ENCODE data around the gene XPNPEP3.

Gene XPNPEP3

DNA sequence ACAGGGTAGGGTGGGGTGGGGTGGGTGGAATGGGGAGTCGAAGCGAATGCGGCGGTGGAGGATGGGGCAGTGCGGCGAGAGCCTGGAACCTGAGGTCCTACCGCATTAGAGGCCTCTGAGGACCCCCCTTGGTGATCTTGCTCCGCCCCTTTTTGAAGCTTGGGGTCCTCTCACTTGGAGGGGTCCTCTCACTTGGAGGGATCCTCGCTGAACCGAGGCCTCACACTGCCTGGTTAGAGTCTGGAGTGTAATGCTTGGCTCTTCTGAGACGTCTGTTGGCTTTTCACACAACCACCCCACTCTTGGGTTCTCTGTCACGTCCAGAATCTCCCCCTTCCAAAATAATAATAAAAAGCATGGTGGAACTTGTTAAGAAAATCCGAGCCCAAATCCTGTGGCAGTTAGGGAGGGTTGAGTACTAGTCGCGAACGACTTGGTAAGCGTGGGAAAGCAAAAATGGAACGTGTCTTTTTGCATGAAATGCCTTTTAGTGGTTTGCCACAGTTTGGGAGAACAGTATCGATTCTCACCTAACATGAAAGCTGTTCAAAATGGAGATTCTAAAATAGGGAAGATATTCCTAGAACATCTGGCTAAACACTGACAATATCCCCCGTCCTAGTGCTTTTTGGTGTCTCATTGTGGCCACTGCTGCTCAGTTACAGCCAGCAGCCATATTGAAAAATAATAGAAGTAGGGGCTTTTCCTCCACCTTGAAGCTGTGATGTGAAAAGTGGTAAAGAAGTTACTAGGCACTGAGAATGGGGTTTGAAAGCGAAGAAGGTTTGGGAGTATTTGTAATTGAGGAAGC, 95.1 kb downstream of the XPNPEP3 start:
- DNase-seq: no peak

DNA sequence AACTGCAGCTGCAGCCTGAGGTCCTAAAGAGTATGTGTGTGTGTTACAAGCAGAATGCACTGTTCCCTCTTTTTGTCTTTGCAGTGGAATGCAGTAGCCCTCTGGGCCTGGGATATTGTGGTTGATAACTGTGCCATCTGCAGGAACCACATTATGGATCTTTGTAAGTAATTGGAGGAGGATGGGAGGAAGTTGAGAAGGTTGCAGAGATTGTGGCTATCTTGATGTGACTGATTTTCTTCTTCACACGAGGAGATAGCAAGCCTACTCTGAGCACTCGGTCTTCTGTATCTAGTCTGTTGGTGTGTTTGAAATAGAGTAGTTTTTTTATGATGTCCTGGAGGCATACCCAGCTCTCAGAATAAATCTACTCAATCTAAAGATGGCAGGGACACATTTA, 96.5 kb downstream of the XPNPEP3 start:
- DNase-seq: no peak

GRCh38 chr22:40954113-40954512, 97.2 kb downstream of the XPNPEP3 start:
- no peak for DNase-seq

GRCh38 chr22:40955571-40955970, 98.6 kb downstream of the XPNPEP3 start:
- DNase-seq: no peak

- no peak for DNase-seq
These were observed 100.7 kb downstream of the XPNPEP3 start for GRCh38 chr22:40957601-40958000.

DNA sequence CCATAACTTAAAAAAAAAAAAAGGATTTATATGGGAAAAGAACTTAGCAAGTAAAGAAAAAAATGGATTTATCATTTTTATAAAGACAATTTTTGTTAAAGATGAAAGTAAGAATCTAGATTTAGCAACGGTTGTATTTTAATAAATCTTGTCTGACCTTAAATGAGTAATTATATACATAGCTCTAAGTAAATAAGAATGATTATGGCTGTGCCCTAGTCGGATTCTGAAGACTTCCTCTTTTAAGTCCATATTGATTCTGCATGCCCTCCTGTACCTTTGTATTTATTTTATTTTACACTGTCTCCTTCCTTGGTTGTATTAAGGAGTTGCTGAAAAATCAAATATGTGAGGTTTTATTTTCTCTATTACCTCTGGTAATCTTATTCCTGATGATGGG, 101.4 kb downstream of the XPNPEP3 start:
- DNase-seq: no peak

- DNase-seq: no peak
These were observed 103.2 kb downstream of the XPNPEP3 start for GRCh38 chr22:40960145-40960544.

GRCh38 chr22:40965936-40966725, 109.2 kb downstream of the XPNPEP3 start:
- DNase-seq: no peak

DNA sequence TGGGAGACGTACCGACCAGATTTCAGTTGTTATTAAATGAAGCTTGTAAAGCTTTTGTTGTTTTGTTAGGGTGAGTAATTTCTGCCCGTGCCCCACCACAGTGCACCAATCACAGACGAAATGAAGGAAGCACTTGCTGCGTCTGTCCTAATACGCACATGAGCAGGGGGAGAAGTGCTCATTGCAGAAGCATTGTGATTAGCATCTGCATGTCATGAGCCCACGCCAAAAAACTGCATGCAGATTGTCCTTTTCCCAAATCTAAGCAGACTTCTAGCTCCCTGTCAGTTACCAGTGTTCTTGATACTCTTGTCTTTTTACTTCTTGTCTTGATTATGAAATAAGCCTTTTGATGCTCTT, 109.8 kb downstream of the XPNPEP3 start:
- no peak for DNase-seq

DNA sequence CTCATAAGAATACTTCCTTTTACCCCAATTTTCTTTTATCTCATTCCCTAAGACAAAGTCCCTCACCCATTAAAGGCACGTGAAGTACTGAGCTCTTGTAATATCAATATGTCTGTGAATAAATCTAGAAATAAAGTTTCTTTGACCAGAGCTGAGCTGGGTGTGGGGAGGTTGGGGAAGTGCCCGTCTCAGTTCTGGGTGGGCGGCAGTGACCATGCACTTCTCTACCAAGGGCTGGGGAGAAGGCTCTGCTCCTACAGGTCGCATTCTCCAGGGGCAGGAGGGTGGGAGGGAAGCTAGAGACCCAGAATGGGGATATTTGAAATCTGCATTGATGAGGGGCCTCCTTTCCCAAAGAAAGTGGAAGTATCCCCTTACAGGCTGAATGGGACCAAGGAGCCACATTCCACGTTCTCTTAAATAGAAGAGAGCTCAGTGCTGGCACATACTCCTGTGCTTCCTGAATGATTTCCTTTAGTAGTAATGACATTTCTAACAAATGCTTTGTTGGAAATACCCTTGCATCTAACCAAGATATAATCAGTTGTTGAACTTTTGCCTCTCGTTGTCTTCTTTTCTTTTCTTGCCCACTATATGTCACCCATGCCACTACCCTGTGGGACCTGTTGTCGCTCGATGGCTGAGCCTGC, 110.3 kb downstream of the XPNPEP3 start:
- DNase-seq: no peak

DNA sequence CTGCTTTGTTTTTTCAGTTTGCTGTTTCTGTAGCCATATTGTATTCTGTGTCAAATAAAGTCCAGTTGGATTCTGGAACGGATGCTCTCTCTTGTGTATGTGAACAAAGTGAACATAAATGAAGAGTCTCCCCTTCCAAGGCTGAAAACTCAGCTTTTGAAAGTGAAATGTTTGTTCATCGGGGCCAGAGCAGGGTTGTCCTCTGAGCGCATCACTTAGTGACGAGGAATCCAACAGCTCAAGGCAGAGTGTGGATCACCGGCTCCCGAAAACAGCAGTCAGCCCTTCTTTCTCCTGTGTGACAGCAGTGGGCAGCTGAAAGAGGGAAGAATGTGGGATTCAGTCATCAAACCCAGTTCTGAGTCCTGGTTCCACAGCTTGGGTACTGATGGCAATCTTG, 115.6 kb downstream of the XPNPEP3 start:
- no peak for DNase-seq

DNA sequence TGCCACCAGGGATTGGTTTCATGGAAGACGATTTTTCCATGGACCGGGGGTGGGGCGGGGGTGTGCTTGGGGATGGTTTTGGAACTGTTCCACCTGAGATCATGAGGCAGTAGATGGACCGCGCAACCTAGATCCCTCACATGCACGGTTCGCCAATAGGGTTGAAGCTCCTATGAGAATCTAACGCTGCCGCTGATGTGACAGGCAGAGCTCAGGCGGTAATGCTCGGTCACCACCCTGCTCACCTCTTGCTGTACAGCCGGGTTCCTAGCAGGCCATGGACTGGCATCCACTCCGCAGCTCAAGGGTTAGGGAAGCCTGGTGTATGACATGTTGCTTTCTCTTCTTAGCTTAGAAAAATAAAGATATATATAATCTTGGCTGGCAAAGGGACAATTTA, 116.2 kb downstream of the XPNPEP3 start:
- DNase-seq: no peak

GRCh38 chr22:40975366-40975765, 118.4 kb downstream of the XPNPEP3 start:
- DNase-seq: no peak

DNA sequence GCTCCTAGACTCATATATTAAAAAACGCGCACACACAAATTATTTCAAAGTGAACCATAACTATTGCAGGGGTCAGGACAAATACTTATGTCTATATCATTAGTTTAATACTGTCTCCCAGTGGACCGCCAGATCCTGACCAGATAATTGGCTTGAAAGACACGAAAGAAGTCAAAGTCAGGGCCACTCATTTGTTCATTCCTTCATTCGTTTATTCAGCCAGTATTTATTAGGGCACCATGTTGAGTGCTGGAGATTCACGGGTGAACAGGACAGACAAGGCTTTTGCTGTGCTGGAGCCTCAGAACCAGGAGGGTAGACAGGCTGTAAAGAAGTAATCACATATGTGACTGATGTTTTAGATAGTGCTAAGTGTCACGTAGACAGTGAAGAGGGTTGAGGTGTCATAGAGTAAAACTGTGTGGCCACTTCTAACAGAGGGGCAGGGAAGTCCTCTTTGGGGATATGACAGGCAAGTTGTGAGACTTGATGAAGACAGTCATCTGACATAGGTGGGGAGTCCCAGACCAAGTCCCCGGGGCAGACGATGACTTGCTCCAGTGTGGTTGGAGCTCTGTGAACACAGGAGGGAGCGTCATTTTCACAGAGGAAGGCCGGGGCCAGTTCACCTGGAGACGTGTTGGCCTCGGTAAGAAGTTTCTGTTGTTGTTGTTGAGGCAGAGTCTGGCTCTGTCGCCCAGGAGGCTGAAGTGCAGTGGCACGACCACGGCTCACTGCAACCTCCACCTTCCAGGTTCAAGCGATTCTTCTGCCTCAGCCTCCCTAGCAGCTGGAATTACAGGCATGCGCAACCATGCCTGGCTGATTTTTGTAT, 120.1 kb downstream of the XPNPEP3 start:
- no peak for DNase-seq

- no peak for DNase-seq
These were observed 122.2 kb downstream of the XPNPEP3 start for GRCh38 chr22:40979198-40979597.

DNA sequence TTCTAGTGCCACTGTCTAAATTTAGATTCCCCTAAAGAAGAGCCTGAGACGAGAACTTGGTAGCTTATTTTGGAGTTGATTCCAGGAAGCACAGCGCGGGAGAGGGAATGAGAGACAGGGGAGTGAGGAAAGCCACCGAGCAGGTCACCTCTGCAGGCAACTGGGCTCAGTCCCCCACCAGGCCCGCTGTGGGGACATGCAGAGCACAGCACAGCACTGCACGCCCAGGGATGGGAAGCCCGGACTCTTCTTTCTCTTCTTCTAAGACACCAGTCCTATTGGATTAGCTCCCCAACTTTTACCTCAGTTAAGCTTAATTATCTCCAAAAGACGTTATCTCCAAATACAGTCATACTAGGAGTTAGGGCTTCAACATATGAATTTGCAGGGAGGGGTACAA, 122.9 kb downstream of the XPNPEP3 start:
- no peak for DNase-seq
